ENCODE results near the gene DPH6.

DNA sequence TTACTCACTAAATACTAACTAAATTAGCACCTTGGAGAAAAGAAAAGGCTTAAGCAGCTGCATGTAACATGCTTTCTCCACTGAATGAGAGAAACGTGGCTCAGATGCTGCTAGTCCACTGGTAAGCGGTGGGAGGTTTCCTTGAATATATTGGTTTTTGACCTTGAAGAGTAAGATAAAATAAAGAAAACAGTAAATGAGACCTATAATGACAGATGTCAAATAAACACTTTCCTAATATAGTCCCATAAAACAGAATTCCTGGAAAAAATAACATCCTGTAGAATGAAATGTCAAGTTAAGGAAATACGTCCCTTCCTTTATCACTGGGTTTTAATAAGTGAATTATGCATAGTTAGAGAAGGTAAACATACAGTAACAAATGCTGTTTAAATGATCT lies 215.0 kb downstream of the DPH6 start:
- TF ChIP-seq, protein P1, sequence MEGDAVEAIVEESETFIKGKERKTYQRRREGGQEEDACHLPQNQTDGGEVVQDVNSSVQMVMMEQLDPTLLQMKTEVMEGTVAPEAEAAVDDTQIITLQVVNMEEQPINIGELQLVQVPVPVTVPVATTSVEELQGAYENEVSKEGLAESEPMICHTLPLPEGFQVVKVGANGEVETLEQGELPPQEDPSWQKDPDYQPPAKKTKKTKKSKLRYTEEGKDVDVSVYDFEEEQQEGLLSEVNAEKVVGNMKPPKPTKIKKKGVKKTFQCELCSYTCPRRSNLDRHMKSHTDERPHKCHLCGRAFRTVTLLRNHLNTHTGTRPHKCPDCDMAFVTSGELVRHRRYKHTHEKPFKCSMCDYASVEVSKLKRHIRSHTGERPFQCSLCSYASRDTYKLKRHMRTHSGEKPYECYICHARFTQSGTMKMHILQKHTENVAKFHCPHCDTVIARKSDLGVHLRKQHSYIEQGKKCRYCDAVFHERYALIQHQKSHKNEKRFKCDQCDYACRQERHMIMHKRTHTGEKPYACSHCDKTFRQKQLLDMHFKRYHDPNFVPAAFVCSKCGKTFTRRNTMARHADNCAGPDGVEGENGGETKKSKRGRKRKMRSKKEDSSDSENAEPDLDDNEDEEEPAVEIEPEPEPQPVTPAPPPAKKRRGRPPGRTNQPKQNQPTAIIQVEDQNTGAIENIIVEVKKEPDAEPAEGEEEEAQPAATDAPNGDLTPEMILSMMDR (conservative IDR thresholded peaks at IDR 0.05; ENCODE audit: low read depth, low read length), result no peak
- no peak for TF ChIP-seq EZH2 (IDR thresholded peaks at IDR 0.05; ENCODE audit: borderline replicate concordance, low read depth, low read length, poor library complexity, severe bottlenecking)

Measured in A673 (cell line).